ENCODE results near the gene SCN4B. TPM values are rescaled to one million over a fixed set of nuclear protein-coding genes. Genes with fewer than 3 reads are reported as not detected.

The SCN4B gene
- total RNA-seq, 1 experiment from 2014 or later: 1.6 TPM

DNA sequence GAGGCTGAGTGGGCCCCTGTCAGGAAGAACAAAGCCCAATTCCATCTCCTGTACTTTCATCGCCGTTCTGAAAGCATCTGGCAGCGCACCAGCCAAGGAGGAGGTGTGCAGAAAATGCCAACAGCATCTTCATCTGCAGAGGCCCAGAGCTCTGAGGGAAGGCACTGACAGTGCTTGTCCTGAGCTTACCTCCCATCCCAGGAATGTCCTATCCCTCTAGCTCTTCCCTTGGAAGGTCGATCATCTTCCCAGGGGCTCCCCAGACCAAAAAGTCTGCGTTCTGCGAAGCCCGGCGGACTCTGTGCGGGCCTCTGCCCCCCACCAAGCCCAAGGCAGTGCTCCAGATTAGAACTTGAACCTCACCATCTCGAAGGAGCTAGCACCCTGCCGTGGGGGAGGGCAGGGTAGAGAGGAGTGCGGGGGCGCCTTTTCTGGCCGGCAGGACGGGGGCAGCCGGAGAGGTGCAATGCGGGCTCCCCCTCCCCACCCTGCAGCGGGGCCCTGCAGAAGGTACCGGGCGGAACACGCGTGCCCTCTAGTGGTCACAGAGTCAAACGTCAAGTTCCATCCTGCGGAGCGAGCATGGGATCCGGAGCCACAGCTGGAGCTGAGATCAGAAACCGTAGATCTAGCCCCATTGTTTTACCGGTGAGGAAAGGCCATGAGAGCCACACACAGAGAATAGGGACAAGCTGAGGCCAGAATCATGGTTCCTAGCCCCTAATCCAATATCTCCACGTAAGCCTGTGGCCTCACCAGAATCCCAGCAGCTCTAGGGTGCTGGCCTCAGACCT, 18.8 kb upstream of the SCN4B start:
- TF ChIP-seq, protein P1, sequence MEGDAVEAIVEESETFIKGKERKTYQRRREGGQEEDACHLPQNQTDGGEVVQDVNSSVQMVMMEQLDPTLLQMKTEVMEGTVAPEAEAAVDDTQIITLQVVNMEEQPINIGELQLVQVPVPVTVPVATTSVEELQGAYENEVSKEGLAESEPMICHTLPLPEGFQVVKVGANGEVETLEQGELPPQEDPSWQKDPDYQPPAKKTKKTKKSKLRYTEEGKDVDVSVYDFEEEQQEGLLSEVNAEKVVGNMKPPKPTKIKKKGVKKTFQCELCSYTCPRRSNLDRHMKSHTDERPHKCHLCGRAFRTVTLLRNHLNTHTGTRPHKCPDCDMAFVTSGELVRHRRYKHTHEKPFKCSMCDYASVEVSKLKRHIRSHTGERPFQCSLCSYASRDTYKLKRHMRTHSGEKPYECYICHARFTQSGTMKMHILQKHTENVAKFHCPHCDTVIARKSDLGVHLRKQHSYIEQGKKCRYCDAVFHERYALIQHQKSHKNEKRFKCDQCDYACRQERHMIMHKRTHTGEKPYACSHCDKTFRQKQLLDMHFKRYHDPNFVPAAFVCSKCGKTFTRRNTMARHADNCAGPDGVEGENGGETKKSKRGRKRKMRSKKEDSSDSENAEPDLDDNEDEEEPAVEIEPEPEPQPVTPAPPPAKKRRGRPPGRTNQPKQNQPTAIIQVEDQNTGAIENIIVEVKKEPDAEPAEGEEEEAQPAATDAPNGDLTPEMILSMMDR (conservative IDR thresholded peaks at IDR 0.05): peak; percentile 98
- Histone ChIP-seq H3K27ac (ENCODE audit: insufficient read length, low read depth, low read length) (no peak overlapping the region), H2AFZ (ENCODE audit: low read length) (no peak overlapping the region), H3K9ac (ENCODE audit: extremely low read depth, insufficient read length, low read length) (no peak overlapping the region), H2AK5ac (ENCODE audit: insufficient read length, low read length) (no peak overlapping the region), H3K9me3 (ENCODE audit: control insufficient read depth, low read depth, low read length) (no peaks in the 10 kb centered on the region), H3K23me2 (ENCODE audit: insufficient read length, low read depth, low read length, poor library complexity, severe bottlenecking) (peaks cover 13% of the 10 kb centered on the region), H3T11ph (ENCODE audit: low read length) (no peak overlapping the region), H4K20me1 (ENCODE audit: control insufficient read depth, insufficient read depth, insufficient read length) (no peaks in the 10 kb centered on the region), H2BK12ac (ENCODE audit: insufficient read length, low read depth, low read length) (no peak overlapping the region), H3K4me1 (ENCODE audit: insufficient read depth, low read length) (peaks cover 6% of the 10 kb centered on the region; the same call in 1 of the 2 replicates), H4K5ac (ENCODE audit: insufficient read length, low read depth, low read length) (no peak overlapping the region), H4K91ac (ENCODE audit: insufficient read length, low read depth, low read length) (no peak overlapping the region), H2BK15ac (ENCODE audit: low read depth, low read length) (0 out of 2 replicates have a peak overlapping the region, but pooled peaks have one; percentile 9), H2BK5ac (ENCODE audit: insufficient read length, low read length) (no peak overlapping the region), H3K18ac (ENCODE audit: insufficient read length, low read depth, low read length) (no peak overlapping the region), H3K79me1 (ENCODE audit: insufficient read depth, low read depth, low read length, poor library complexity, severe bottlenecking) (no peaks in the 10 kb centered on the region), H3K23ac (ENCODE audit: insufficient read length, low read depth, low read length) (no peak overlapping the region), H3K14ac (ENCODE audit: insufficient read depth, low read length) (no peak overlapping the region), H3K56ac (ENCODE audit: insufficient read length, low read depth, low read length) (no peak overlapping the region), H4K8ac (replicated peaks; ENCODE audit: insufficient read length, low read depth, low read length) (no peak overlapping the region), H2BK120ac (ENCODE audit: low read depth, low read length, poor library complexity, severe bottlenecking) (no peak overlapping the region), H3K27me3 (ENCODE audit: insufficient read depth, low read length) (peaks cover 33% of the 10 kb centered on the region; the same call in 1 of the 2 replicates), H3K4ac (ENCODE audit: low read depth, low read length) (no peak overlapping the region), H2BK20ac (ENCODE audit: low read depth, low read length, poor library complexity, severe bottlenecking) (no peak overlapping the region), H3K79me2 (ENCODE audit: insufficient read depth, low read length) (no peaks in the 10 kb centered on the region), H3K4me2 (ENCODE audit: insufficient read depth, insufficient read length, low read length) (peak overlapping the region; percentile 58)
- WGBS (ENCODE audit: extremely low coverage, insufficient read length, low lambda C conversion rate): no CpG with 5 or more reads among the region's 29 CpGs
- peak; percentile 83 for DNase-seq
- Mint-ChIP-seq H3K4me1 (peaks cover 41 to 52% of the 10 kb centered on the region in 2 experiments), H3K27ac (no peak overlapping the region), H3K9me3 (no peaks in the 10 kb centered on the region), H3K36me3 (ENCODE audit: insufficient read depth in 1 of 3, low read depth in 3 of 3) (no peaks in the 10 kb centered on the region), H3K4me3 (peak overlapping the region; percentile 54 to 76), H3K27me3 (ENCODE audit: low read depth) (peaks cover 99% of the 10 kb centered on the region)
